IMR-90 (cell line): Measurements from ENCODE around the gene RAPGEF1. TPM values are rescaled to one million over a fixed set of nuclear protein-coding genes. Genes with fewer than 3 reads are reported as not detected.

Experiments used
- ATAC-seq: fragments of 200-7000 bp; cut with Tn5 transposase; 2 replicates; pipeline ENCODE4 v1.9.1; 2020; ENCODE audit warnings: low read depth, mild to moderate bottlenecking, moderate library complexity
- BruUV-seq: library from RNA; stranded (reverse); fragments of 400-500 nt; replicated peaks from 2 replicates; lab custom pipeline; 2021; lab: Mats Ljungman, UMichigan
- CTCF ChIA-PET: fragments of 300-600 bp; formaldehyde crosslinking; extraction: SDS; loops from one replicate; lab custom pipeline; 2021; ENCODE audit warnings: antibody characterized with exemption; lab: Yijun Ruan, JAX
- POLR2A ChIA-PET: fragments of 300-600 bp; sonication (Branson Sonifier 250); formaldehyde crosslinking; loops from one replicate; lab custom pipeline; 2022; ENCODE audit warnings: antibody characterized with exemption; ENCODE audit not compliant: unreplicated experiment; lab: Charles Lee
- DNase-seq: peaks from one replicate; pipeline ENCODE4 v3.0.0; 2013
- H2AFZ ChIP-seq: replicated peaks from 2 replicates; pipeline ENCODE3; 2013; ENCODE audit warnings: low read length, mild to moderate bottlenecking; ENCODE audit not compliant: poor library complexity
- H2AK5ac ChIP-seq: 2 replicates; pipeline ENCODE4 v1.6.1; 2013; ENCODE audit warnings: low read depth, low read length, inconsistent platforms
- H2AK9ac ChIP-seq: replicated peaks from 2 replicates; pipeline ENCODE3; 2013; ENCODE audit warnings: mild to moderate bottlenecking, low read depth, low read length, moderate library complexity; ENCODE audit not compliant: poor library complexity
- H2BK120ac ChIP-seq: 2 replicates; pipeline ENCODE4 v1.6.1; 2013; ENCODE audit warnings: low read depth, low read length, inconsistent platforms
- H2BK15ac ChIP-seq: 3 replicates; pipeline ENCODE4 v1.6.1; 2013; ENCODE audit warnings: low read depth, low read length, inconsistent platforms
- H2BK20ac ChIP-seq: 2 replicates; pipeline ENCODE4 v1.6.1; 2013; ENCODE audit warnings: low read depth, mild to moderate bottlenecking, inconsistent platforms, low read length, moderate library complexity
- H2BK5ac ChIP-seq: 2 replicates; pipeline ENCODE4 v1.6.1; 2013; ENCODE audit warnings: mild to moderate bottlenecking, low read depth, low read length, inconsistent platforms; ENCODE audit not compliant: poor library complexity, severe bottlenecking
- H3K14ac ChIP-seq: replicated peaks from 2 replicates; pipeline ENCODE4 v1.6.1; 2013; ENCODE audit warnings: low read depth, low read length, inconsistent platforms
- H3K18ac ChIP-seq: 2 replicates; pipeline ENCODE4 v1.6.1; 2013; ENCODE audit warnings: low read depth, low read length, control low read depth
- H3K23ac ChIP-seq: 2 replicates; pipeline ENCODE4 v1.6.1; 2013; ENCODE audit warnings: low read depth, low read length, inconsistent platforms
- H3K27ac ChIP-seq: 2 replicates; pipeline ENCODE4 v1.5.1; 2013; ENCODE audit warnings: mild to moderate bottlenecking, control low read depth, low read length; ENCODE audit not compliant: insufficient read depth
- H3K27me3 ChIP-seq: 2 replicates; pipeline ENCODE4 v1.6.1; 2013; ENCODE audit warnings: low read length; ENCODE audit not compliant: control insufficient read depth, insufficient read depth
- H3K36me3 ChIP-seq: 2 replicates; pipeline ENCODE4 v1.6.1; 2013; ENCODE audit warnings: low read length, mixed read lengths; ENCODE audit not compliant: control insufficient read depth, insufficient read depth
- H3K4ac ChIP-seq: 2 replicates; pipeline ENCODE4 v1.6.1; 2013; ENCODE audit warnings: low read depth, low read length, inconsistent platforms
- H3K4me1 ChIP-seq: 2 replicates; pipeline ENCODE4 v1.6.1; 2013; ENCODE audit warnings: low read length, mixed read lengths; ENCODE audit not compliant: control insufficient read depth, insufficient read depth
- H3K4me2 ChIP-seq: 2 replicates; pipeline ENCODE4 v1.6.1; 2013; ENCODE audit warnings: low read depth, mild to moderate bottlenecking, control low read depth, low read length, moderate library complexity
- H3K4me3 ChIP-seq: 2 replicates; pipeline ENCODE4 v1.5.1; 2013; ENCODE audit warnings: low read depth, mild to moderate bottlenecking, control low read depth, low read length, moderate library complexity; ENCODE audit not compliant: insufficient read depth
- H3K56ac ChIP-seq: 2 replicates; pipeline ENCODE4 v1.6.1; 2013; ENCODE audit warnings: low read length, inconsistent platforms; ENCODE audit not compliant: insufficient read depth; ENCODE audit errors: extremely low read depth
- H3K79me1 ChIP-seq, 2 experiments: 2 replicates each; pipeline ENCODE4 v1.6.1; 2013; ENCODE audit warnings: low read length in 2 of 2, inconsistent platforms in 1 of 2, low read depth in 1 of 2
- H3K9ac ChIP-seq: 2 replicates; pipeline ENCODE4 v1.6.1; 2013; ENCODE audit warnings: low read depth, low read length, control low read depth
- H3K9me1 ChIP-seq: 2 replicates; pipeline ENCODE4 v1.6.1; 2013; ENCODE audit warnings: low read length, inconsistent platforms; ENCODE audit not compliant: insufficient read depth
- H3K9me3 ChIP-seq: 2 replicates; pipeline ENCODE4 v1.6.1; 2013; ENCODE audit warnings: low read length; ENCODE audit not compliant: control insufficient read depth, insufficient read depth
- H4K20me1 ChIP-seq: 2 replicates; pipeline ENCODE4 v1.6.1; 2013; ENCODE audit warnings: low read length, inconsistent platforms; ENCODE audit not compliant: insufficient read depth
- H4K5ac ChIP-seq: 2 replicates; pipeline ENCODE4 v1.6.1; 2013; ENCODE audit warnings: mild to moderate bottlenecking, low read depth, low read length, control low read depth
- H4K8ac ChIP-seq, 2 experiments: 2 replicates each; pipeline ENCODE4 v1.6.1; 2013; ENCODE audit warnings: low read depth in 2 of 2, low read length in 2 of 2, control low read depth in 1 of 2, inconsistent platforms in 1 of 2
- H4K91ac ChIP-seq: 2 replicates; pipeline ENCODE4 v1.6.1; 2013; ENCODE audit warnings: low read depth, low read length, inconsistent platforms; ENCODE audit not compliant: insufficient read depth
- BHLHE40 ChIP-seq: fragments of 150-350 bp; IDR thresholded peaks from 2 replicates; pipeline ENCODE4 v1.6.1; 2016; ENCODE audit warnings: mild to moderate bottlenecking, low read depth, low read length
- CEBPB ChIP-seq: IDR thresholded peaks from 2 replicates; pipeline ENCODE4 v1.6.1; 2012; ENCODE audit warnings: low read depth, low read length, improper control_type of control experiment
- CHD1 ChIP-seq: IDR thresholded peaks from 2 replicates; pipeline ENCODE4 v1.6.1; 2012; ENCODE audit warnings: low read depth, low read length, improper control_type of control experiment
- CTCF ChIP-seq: conservative IDR thresholded peaks from 2 replicates; pipeline ENCODE4 v1.5.1; 2012; ENCODE audit warnings: mild to moderate bottlenecking, low read depth, low read length, improper control_type of control experiment
- ELK1 ChIP-seq: fragments of 150-350 bp; IDR thresholded peaks from 2 replicates; pipeline ENCODE4 v1.6.1; 2016; ENCODE audit warnings: low read depth, mild to moderate bottlenecking, low read length, moderate library complexity, borderline replicate concordance
- FOS ChIP-seq: fragments of 150-350 bp; IDR thresholded peaks from 2 replicates; pipeline ENCODE4 v1.6.1; 2016; ENCODE audit warnings: low read depth, low read length
- MAFK ChIP-seq: IDR thresholded peaks from 2 replicates; pipeline ENCODE4 v1.6.1; 2012; ENCODE audit warnings: low read depth, low read length, improper control_type of control experiment
- MAZ ChIP-seq: IDR thresholded peaks from 2 replicates; pipeline ENCODE4 v1.6.1; 2012; ENCODE audit warnings: low read depth, mild to moderate bottlenecking, low read length, improper control_type of control experiment, moderate library complexity, borderline replicate concordance
- MXI1 ChIP-seq: IDR thresholded peaks from 2 replicates; pipeline ENCODE4 v1.6.1; 2012; ENCODE audit warnings: low read depth, mild to moderate bottlenecking, low read length, moderate library complexity, borderline replicate concordance
- NFE2L2 ChIP-seq: fragments of 150-350 bp; IDR thresholded peaks from 2 replicates; pipeline ENCODE4 v1.6.1; 2016; ENCODE audit warnings: low read depth, mild to moderate bottlenecking, low read length
- RAD21 ChIP-seq: IDR thresholded peaks from 2 replicates; pipeline ENCODE4 v1.6.1; 2012; ENCODE audit warnings: low read length, improper control_type of control experiment
- RCOR1 ChIP-seq: IDR thresholded peaks from 2 replicates; pipeline ENCODE4 v1.6.1; 2012; ENCODE audit warnings: mild to moderate bottlenecking, low read length, improper control_type of control experiment; ENCODE audit not compliant: insufficient replicate concordance
- RFX5 ChIP-seq: IDR thresholded peaks from 2 replicates; pipeline ENCODE4 v1.8.0; 2012; ENCODE audit warnings: low read depth, mild to moderate bottlenecking, low read length, moderate library complexity
- WGBS, 2 experiments: methylation state at CpG; one replicate each; pipeline versions ENCODE4 v1.1.5 to v1.1.7; 2013; ENCODE audit warnings: missing lambda C conversion rate in 2 of 2; ENCODE audit not compliant: insufficient read length in 1 of 2; ENCODE audit errors: extremely low coverage in 2 of 2; 5-methylcytosine and 5-hydroxymethylcytosine counted together
- dilution Hi-C: fragments of 300-500 bp; cut with HindIII; formaldehyde crosslinking; loops from one replicate; pipeline ENCODE4 v1.14.3; 2018; ENCODE audit warnings: low sequenced_read_pairs; ENCODE audit not compliant: unreplicated experiment
- in situ Hi-C: fragments of 300-500 bp; cut with MboI; formaldehyde crosslinking; loops from 3 replicates; pipeline ENCODE4 v1.14.3; 2019; ENCODE audit warnings: low sequenced_read_pairs, inconsistent platforms, mixed read lengths
- intact Hi-C: fragments of 100-400 bp; cut with micrococcal nuclease; formaldehyde crosslinking; loops from 2 replicates; pipeline ENCODE4 v1.10.0; 2022
- polyA plus RNA-seq, 3 experiments: library from polyadenylated mRNA; depleted of rRNA; stranded (reverse); fragments of >200 nt; gene quantifications; 2 replicates each; pipeline ENCODE4 v1.2.3, GENCODE V29; 2012; ENCODE audit warnings: low replicate concordance in 1 of 3
- total RNA-seq: library from RNA; depleted of rRNA; stranded (reverse); fragments of >200 nt; gene quantifications from 2 replicates; pipeline ENCODE4 v1.2.3, GENCODE V29; 2012

The RAPGEF1 gene
- total and polyA plus RNA-seq, 2 of the 4 experiments (the other 2 are of a cell fraction) = 13.1 to 22.3 TPM

- no peak for TF ChIP-seq MXI1
Measured at GRCh38 chr9:131755541-131756198, 15.8 kb upstream of the RAPGEF1 start (continued).

- Histone ChIP-seq H3K36me3 (no peaks in the 10 kb centered on the region), H4K8ac (no peak overlapping the region), H3K4me2 (no peak overlapping the region), H2BK15ac (no peak overlapping the region), H3K18ac (no peak overlapping the region), H3K27me3 (peaks cover 35% of the 10 kb centered on the region), H3K79me1 (no peaks in the 10 kb centered on the region), H4K91ac (no peak overlapping the region), H3K27ac (no peak overlapping the region), H3K14ac (no peak overlapping the region), H3K9me3 (no peaks in the 10 kb centered on the region), H3K9ac (no peak overlapping the region), H3K4ac (no peak overlapping the region), H3K9me1 (no peaks in the 10 kb centered on the region), H2AK5ac (no peak overlapping the region), H4K5ac (no peak overlapping the region), H2AK9ac (no peak overlapping the region), H3K4me1 (no peaks in the 10 kb centered on the region), H2AFZ (no peak overlapping the region), H2BK20ac (no peak overlapping the region), H2BK120ac (no peak overlapping the region), H3K23ac (no peak overlapping the region), H3K56ac (no peak overlapping the region), H3K4me3 (no peak overlapping the region), H4K20me1 (no peaks in the 10 kb centered on the region), H2BK5ac (no peak overlapping the region)
- ChIA-PET CTCF (interaction anchor here (0.6 to 1.8 kb wide), 6 partner anchors 9 to 509 kb away, joined by 3 to 4 read pairs (median 4); no protein-coding TSS in a partner anchor), POLR2A (no interaction called here)
- intact Hi-C loops (loop anchor here (1.0 to 5.0 kb wide), 2 partner anchors 497 to 822 kb away; no protein-coding TSS in a partner anchor), in situ Hi-C loops (no loop called here), dilution Hi-C loops (no loop called here)
- BruUV-seq = no TSS peak
- WGBS, 2 experiments = 40% methylated on average over 1 of the region's 6 CpGs; no CpG with 5 or more reads in 1 of the 2 experiments
- ATAC-seq (no peak), DNase-seq (no peak)
- TF ChIP-seq MAZ (no peak), MAFK (no peak), RCOR1 (no peak), ELK1 (no peak), NFE2L2 (no peak), CHD1 (no peak), FOS (no peak), RFX5 (no peak), CTCF (no peak), RAD21 (no peak), MXI1 (no peak), CEBPB (no peak), BHLHE40 (no peak)
Measured at GRCh38 chr9:131754846-131755245, 15.0 kb upstream of the RAPGEF1 start.
